Measurements from ENCODE around the gene DEFB124. TPM values are rescaled to one million over a fixed set of nuclear protein-coding genes. Genes with fewer than 3 reads are reported as not detected.

DEFB124 gene
- polyA plus RNA-seq, 1 donor (not counting 4 experiments of a cell fraction or from before 2014, with no cell fraction given) = not detected

GRCh38 chr20:31484001-31484400 lies 9.1 kb upstream of the DEFB124 start:
- no peak for FAIRE-seq
- DNase-seq (ENCODE audit: low read depth, low spot score) = no peak
- Histone ChIP-seq H3K27me3 (ENCODE audit: control insufficient read depth, extremely low read depth, insufficient read depth, low read length) (peaks cover 15% of the 10 kb centered on the region), H3K4me1 (ENCODE audit: control insufficient read depth, extremely low read depth, insufficient read depth, low read length) (no peaks in the 10 kb centered on the region), H3K27ac (ENCODE audit: control insufficient read depth, insufficient read depth, low read length) (no peak overlapping the region), H3K4me3 (ENCODE audit: control insufficient read depth in 2 of 3, extremely low read depth in 1 of 3, insufficient read depth in 2 of 3, low read depth in 1 of 3, low read length in 3 of 3) (no peak overlapping the region), H3K79me2 (ENCODE audit: control insufficient read depth, insufficient read depth, low read length) (no peaks in the 10 kb centered on the region), H3K9ac (ENCODE audit: control insufficient read depth, extremely low read depth, insufficient read depth, low read length) (no peak overlapping the region), H3K9me1 (ENCODE audit: control insufficient read depth, extremely low read depth, insufficient read depth, low read length) (no peaks in the 10 kb centered on the region), H3K36me3 (ENCODE audit: control insufficient read depth in 2 of 2, extremely low read depth in 1 of 2, insufficient read depth in 2 of 2, low read length in 2 of 2) (no peaks in the 10 kb centered on the region), H4K20me1 (ENCODE audit: control insufficient read depth, extremely low read depth, insufficient read depth, low read length) (no peaks in the 10 kb centered on the region), H3K4me2 (ENCODE audit: control insufficient read depth, extremely low read depth, insufficient read depth, low read depth, low read length) (no peak overlapping the region), H3K9me3 (ENCODE audit: control insufficient read depth, low read depth, low read length) (no peaks in the 10 kb centered on the region), H2AFZ (ENCODE audit: control insufficient read depth, low read length) (no peak overlapping the region)
- dilution Hi-C loops (cut with MboI; ENCODE audit: extremely low pct_ligation_motif_present, low sequenced_read_pairs) = no loop called here
- no peak for TF ChIP-seq EZH2 (IDR thresholded peaks at IDR 0.05; ENCODE audit: low read length)
- TF ChIP-seq, protein P1, sequence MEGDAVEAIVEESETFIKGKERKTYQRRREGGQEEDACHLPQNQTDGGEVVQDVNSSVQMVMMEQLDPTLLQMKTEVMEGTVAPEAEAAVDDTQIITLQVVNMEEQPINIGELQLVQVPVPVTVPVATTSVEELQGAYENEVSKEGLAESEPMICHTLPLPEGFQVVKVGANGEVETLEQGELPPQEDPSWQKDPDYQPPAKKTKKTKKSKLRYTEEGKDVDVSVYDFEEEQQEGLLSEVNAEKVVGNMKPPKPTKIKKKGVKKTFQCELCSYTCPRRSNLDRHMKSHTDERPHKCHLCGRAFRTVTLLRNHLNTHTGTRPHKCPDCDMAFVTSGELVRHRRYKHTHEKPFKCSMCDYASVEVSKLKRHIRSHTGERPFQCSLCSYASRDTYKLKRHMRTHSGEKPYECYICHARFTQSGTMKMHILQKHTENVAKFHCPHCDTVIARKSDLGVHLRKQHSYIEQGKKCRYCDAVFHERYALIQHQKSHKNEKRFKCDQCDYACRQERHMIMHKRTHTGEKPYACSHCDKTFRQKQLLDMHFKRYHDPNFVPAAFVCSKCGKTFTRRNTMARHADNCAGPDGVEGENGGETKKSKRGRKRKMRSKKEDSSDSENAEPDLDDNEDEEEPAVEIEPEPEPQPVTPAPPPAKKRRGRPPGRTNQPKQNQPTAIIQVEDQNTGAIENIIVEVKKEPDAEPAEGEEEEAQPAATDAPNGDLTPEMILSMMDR (optimal IDR thresholded peaks at IDR 0.05 in 1 of 3, IDR thresholded peaks at IDR 0.05 in 1 of 3, conservative IDR thresholded peaks at IDR 0.05 in 1 of 3; ENCODE audit: extremely low read depth in 1 of 3, insufficient read depth in 2 of 3, low read length in 3 of 3) = no peak

- Histone ChIP-seq H3K4me3 (ENCODE audit: control insufficient read depth in 2 of 3, extremely low read depth in 1 of 3, insufficient read depth in 2 of 3, low read depth in 1 of 3, low read length in 3 of 3) (no peak overlapping the region), H3K4me1 (ENCODE audit: control insufficient read depth, extremely low read depth, insufficient read depth, low read length) (no peaks in the 10 kb centered on the region), H3K27ac (ENCODE audit: control insufficient read depth, insufficient read depth, low read length) (no peak overlapping the region), H2AFZ (ENCODE audit: control insufficient read depth, low read length) (no peak overlapping the region), H4K20me1 (ENCODE audit: control insufficient read depth, extremely low read depth, insufficient read depth, low read length) (no peaks in the 10 kb centered on the region), H3K9ac (ENCODE audit: control insufficient read depth, extremely low read depth, insufficient read depth, low read length) (no peak overlapping the region), H3K9me1 (ENCODE audit: control insufficient read depth, extremely low read depth, insufficient read depth, low read length) (no peaks in the 10 kb centered on the region), H3K4me2 (ENCODE audit: control insufficient read depth, extremely low read depth, insufficient read depth, low read depth, low read length) (no peak overlapping the region), H3K36me3 (ENCODE audit: control insufficient read depth in 2 of 2, extremely low read depth in 1 of 2, insufficient read depth in 2 of 2, low read length in 2 of 2) (no peaks in the 10 kb centered on the region), H3K9me3 (ENCODE audit: control insufficient read depth, low read depth, low read length) (no peaks in the 10 kb centered on the region), H3K79me2 (ENCODE audit: control insufficient read depth, insufficient read depth, low read length) (no peaks in the 10 kb centered on the region), H3K27me3 (ENCODE audit: control insufficient read depth, extremely low read depth, insufficient read depth, low read length) (peaks cover 19% of the 10 kb centered on the region)
- TF ChIP-seq EZH2 (IDR thresholded peaks at IDR 0.05; ENCODE audit: low read length) = no peak
- TF ChIP-seq, protein P1 (optimal IDR thresholded peaks at IDR 0.05 in 1 of 3, IDR thresholded peaks at IDR 0.05 in 1 of 3, conservative IDR thresholded peaks at IDR 0.05 in 1 of 3; ENCODE audit: extremely low read depth in 1 of 3, insufficient read depth in 2 of 3, low read length in 3 of 3) = no peak
- FAIRE-seq (no peak), DNase-seq (ENCODE audit: low read depth, low spot score) (no peak)
- dilution Hi-C loops (cut with MboI; ENCODE audit: extremely low pct_ligation_motif_present, low sequenced_read_pairs) = no loop called here
Observed at GRCh38 chr20:31476643-31477215, 1.8 kb upstream of the DEFB124 start.
